Erythroblast (primary cell): ENCODE results near the gene RTN4.

Experiments
- GATA1 ChIP-seq: IDR thresholded peaks from 2 replicates; pipeline ENCODE4 v1.6.1; 2011; ENCODE audit warnings: low read depth, mild to moderate bottlenecking, control low read depth, low read length, moderate library complexity
- POLR2A ChIP-seq: IDR thresholded peaks from 2 replicates; pipeline ENCODE4 v1.6.1; 2011; ENCODE audit warnings: mild to moderate bottlenecking, low read length

GRCh38 chr2:54955358-54956110, 94.7 kb downstream of the RTN4 start:
- peak; percentile 29 for TF ChIP-seq POLR2A
- TF ChIP-seq GATA1: no peak
